Effector memory CD4-positive, alpha-beta T cell (primary cell): Measurements from ENCODE around the gene RBMS3.
"Not testable (repeated sequence)": the region's sequence is repeated elsewhere in the genome, so short reads cannot be mapped to it uniquely, and the experiment has no call there.

ENCODE experiments used
- DNase-seq, 3 donors: peaks; one replicate each; pipeline ENCODE4 v3.0.0-alpha.2; 2020
- H3K27ac ChIP-seq: 2 replicates; pipeline ENCODE4 v1.7.0; 2013; ENCODE audit warnings: mild to moderate bottlenecking, low read length, moderate library complexity; ENCODE audit not compliant: insufficient read depth, poor library complexity, severe bottlenecking
- H3K27me3 ChIP-seq: replicated peaks from 2 replicates; pipeline ENCODE4 v1.7.0; 2013; ENCODE audit warnings: mild to moderate bottlenecking, low read length; ENCODE audit not compliant: insufficient read depth, control insufficient read depth, poor library complexity, severe bottlenecking
- H3K36me3 ChIP-seq: 2 replicates; pipeline ENCODE4 v1.7.0; 2013; ENCODE audit warnings: mild to moderate bottlenecking, low read length, moderate library complexity; ENCODE audit not compliant: control insufficient read depth, insufficient read depth
- H3K4me1 ChIP-seq: 2 replicates; pipeline ENCODE4 v1.7.0; 2013; ENCODE audit warnings: low read length, mild to moderate bottlenecking; ENCODE audit not compliant: control insufficient read depth, insufficient read depth, poor library complexity, severe bottlenecking
- H3K4me3 ChIP-seq: 2 replicates; pipeline ENCODE4 v1.7.0; 2013; ENCODE audit warnings: low read length, low read depth, mild to moderate bottlenecking; ENCODE audit not compliant: insufficient read depth, poor library complexity, severe bottlenecking
- H3K9me3 ChIP-seq: 2 replicates; pipeline ENCODE4 v1.7.0; 2013; ENCODE audit warnings: mild to moderate bottlenecking, low read length, moderate library complexity; ENCODE audit not compliant: control insufficient read depth

Gene RBMS3

GRCh38 chr3:29348316-29348715, 67.4 kb downstream of the RBMS3 start:
- Histone ChIP-seq H3K36me3 (no peaks in the 10 kb centered on the region), H3K27me3 (no peaks in the 10 kb centered on the region), H3K4me1 (no peaks in the 10 kb centered on the region), H3K27ac (no peak overlapping the region), H3K4me3 (no peak overlapping the region), H3K9me3 (no peaks in the 10 kb centered on the region)
- no peak for DNase-seq

GRCh38 chr3:29349049-29349448, 68.2 kb downstream of the RBMS3 start:
- Histone ChIP-seq H3K9me3 (no peaks in the 10 kb centered on the region), H3K4me3 (no peak overlapping the region), H3K4me1 (no peaks in the 10 kb centered on the region), H3K27me3 (no peaks in the 10 kb centered on the region), H3K27ac (no peak overlapping the region), H3K36me3 (no peaks in the 10 kb centered on the region)
- no peak for DNase-seq

GRCh38 chr3:29353807-29354206, 72.9 kb downstream of the RBMS3 start:
- H3K36me3 ChIP-seq: no peaks in the 10 kb centered on the region
- no peaks in the 10 kb centered on the region for H3K27me3 ChIP-seq
- no peak overlapping the region for H3K27ac ChIP-seq
- DNase-seq: no peak
- H3K4me3 ChIP-seq: no peak overlapping the region
- no peaks in the 10 kb centered on the region for H3K9me3 ChIP-seq
- no peaks in the 10 kb centered on the region for H3K4me1 ChIP-seq

GRCh38 chr3:29354894-29355293, 74.0 kb downstream of the RBMS3 start:
- Histone ChIP-seq H3K4me3 (no peak overlapping the region), H3K36me3 (no peaks in the 10 kb centered on the region), H3K27me3 (no peaks in the 10 kb centered on the region), H3K4me1 (no peaks in the 10 kb centered on the region), H3K27ac (no peak overlapping the region), H3K9me3 (no peaks in the 10 kb centered on the region)
- DNase-seq: no peak

- Histone ChIP-seq H3K36me3 (no peaks in the 10 kb centered on the region), H3K9me3 (no peaks in the 10 kb centered on the region), H3K4me3 (no peak overlapping the region), H3K27me3 (no peaks in the 10 kb centered on the region), H3K27ac (no peak overlapping the region), H3K4me1 (no peaks in the 10 kb centered on the region)
- DNase-seq: no peak
These were observed 75.2 kb downstream of the RBMS3 start for GRCh38 chr3:29356062-29356461.

- not testable (repeated sequence) for H3K4me3 ChIP-seq, H3K27me3 ChIP-seq, H3K9me3 ChIP-seq, H3K27ac ChIP-seq, H3K36me3 ChIP-seq, H3K4me1 ChIP-seq, DNase-seq
These were observed 79.4 kb downstream of the RBMS3 start for GRCh38 chr3:29360289-29360688.

GRCh38 chr3:29363110-29363509, 82.2 kb downstream of the RBMS3 start:
- no peaks in the 10 kb centered on the region for H3K9me3 ChIP-seq
- H3K36me3 ChIP-seq: no peaks in the 10 kb centered on the region
- no peak for DNase-seq
- no peaks in the 10 kb centered on the region for H3K27me3 ChIP-seq
- no peak overlapping the region for H3K4me3 ChIP-seq
- no peaks in the 10 kb centered on the region for H3K4me1 ChIP-seq
- H3K27ac ChIP-seq: no peak overlapping the region

- H3K9me3 ChIP-seq: no peaks in the 10 kb centered on the region
- H3K27ac ChIP-seq: no peak overlapping the region
- no peaks in the 10 kb centered on the region for H3K27me3 ChIP-seq
- DNase-seq: no peak
- no peak overlapping the region for H3K4me3 ChIP-seq
- no peaks in the 10 kb centered on the region for H3K36me3 ChIP-seq
- no peaks in the 10 kb centered on the region for H3K4me1 ChIP-seq
These were observed 89.2 kb downstream of the RBMS3 start for GRCh38 chr3:29370021-29370420.

- H3K9me3 ChIP-seq: no peaks in the 10 kb centered on the region
- H3K27ac ChIP-seq: no peak overlapping the region
- H3K4me3 ChIP-seq: no peak overlapping the region
- no peaks in the 10 kb centered on the region for H3K4me1 ChIP-seq
- H3K36me3 ChIP-seq: no peaks in the 10 kb centered on the region
- DNase-seq: no peak
- H3K27me3 ChIP-seq: no peaks in the 10 kb centered on the region
These were observed 89.9 kb downstream of the RBMS3 start for GRCh38 chr3:29370476-29371420.

- Histone ChIP-seq H3K36me3 (no peaks in the 10 kb centered on the region), H3K4me1 (no peaks in the 10 kb centered on the region), H3K4me3 (no peak overlapping the region), H3K27ac (no peak overlapping the region), H3K9me3 (no peaks in the 10 kb centered on the region), H3K27me3 (no peaks in the 10 kb centered on the region)
- DNase-seq: no peak
These were observed 92.3 kb downstream of the RBMS3 start for GRCh38 chr3:29373131-29373680.
